Mesothelial cell of epicardium (in vitro differentiated cells): ENCODE data around the gene TBCE. TPM values are rescaled to one million over a fixed set of nuclear protein-coding genes. Genes with fewer than 3 reads are reported as not detected.
"Not testable (repeated sequence)": the region's sequence is repeated elsewhere in the genome, so short reads cannot be mapped to it uniquely, and the experiment has no call there.

ENCODE experiments used
- DNase-seq, 2 experiments: peaks; one replicate each; pipeline ENCODE4 v3.0.0; 2021; ENCODE audit warnings: low spot score in 2 of 2; ENCODE audit not compliant: unreplicated experiment in 2 of 2
- H3K27ac Mint-ChIP-seq: 2 replicates; pipeline ENCODE4 v1.8.0; 2021; ENCODE audit warnings: mixed read lengths
- H3K27me3 Mint-ChIP-seq: 2 replicates; pipeline ENCODE4 v1.8.0; 2021; ENCODE audit warnings: low read depth, mixed read lengths
- H3K36me3 Mint-ChIP-seq: 2 replicates; pipeline ENCODE4 v1.8.0; 2021; ENCODE audit warnings: mixed read lengths
- H3K4me1 Mint-ChIP-seq: 2 replicates; pipeline ENCODE4 v1.8.0; 2021; ENCODE audit warnings: mixed read lengths
- H3K4me3 Mint-ChIP-seq: 2 replicates; pipeline ENCODE4 v1.8.0; 2021; ENCODE audit warnings: mild to moderate bottlenecking, moderate library complexity, mixed read lengths
- H3K9me3 Mint-ChIP-seq: 2 replicates; pipeline ENCODE4 v1.8.0; 2021; ENCODE audit warnings: mixed read lengths
- CTCF ChIP-seq: fragments of 200-600 bp; sonication (generic); IDR thresholded peaks from one replicate; pipeline ENCODE4 v1.5.0; 2021; ENCODE audit warnings: antibody characterized with exemption; ENCODE audit not compliant: unreplicated experiment
- total RNA-seq: library from RNA; stranded (reverse); gene quantifications from 3 replicates; pipeline ENCODE4 v1.2.1, GENCODE V29; 2021

Gene TBCE
- total RNA-seq, 1 donor from 2014 or later, result 29.5 TPM

- H3K36me3 Mint-ChIP-seq, result peaks cover 30% of the 10 kb centered on the region
- no peaks in the 10 kb centered on the region for H3K27me3 Mint-ChIP-seq
- no peak overlapping the region for H3K4me3 Mint-ChIP-seq
- TF ChIP-seq CTCF, result no peak
- no peaks in the 10 kb centered on the region for H3K9me3 Mint-ChIP-seq
- H3K4me1 Mint-ChIP-seq, result no peaks in the 10 kb centered on the region
- H3K27ac Mint-ChIP-seq, result no peak overlapping the region
- DNase-seq, result no peak
These were observed 83.8 kb downstream of the TBCE start for GRCh38 chr1:235450886-235451483.

GRCh38 chr1:235454021-235454420 lies 86.8 kb downstream of the TBCE start:
- no peak overlapping the region for H3K27ac Mint-ChIP-seq

GRCh38 chr1:235455097-235455496 lies 87.9 kb downstream of the TBCE start:
- no peak for DNase-seq
- Mint-ChIP-seq H3K36me3 (peaks cover 20% of the 10 kb centered on the region), H3K27me3 (no peaks in the 10 kb centered on the region), H3K27ac (no peak overlapping the region), H3K9me3 (no peaks in the 10 kb centered on the region), H3K4me3 (no peak overlapping the region), H3K4me1 (no peaks in the 10 kb centered on the region)
- no peak for TF ChIP-seq CTCF

More at GRCh38 chr1:235454021-235454420, 86.8 kb downstream of the TBCE start:
- DNase-seq, result no peak
- H3K4me1 Mint-ChIP-seq, result no peaks in the 10 kb centered on the region
- no peaks in the 10 kb centered on the region for H3K27me3 Mint-ChIP-seq
- H3K4me3 Mint-ChIP-seq, result no peak overlapping the region
- H3K36me3 Mint-ChIP-seq, result peaks cover 27% of the 10 kb centered on the region
- no peaks in the 10 kb centered on the region for H3K9me3 Mint-ChIP-seq
- TF ChIP-seq CTCF, result no peak

GRCh38 chr1:235455823-235456222 lies 88.6 kb downstream of the TBCE start:
- DNase-seq, result no peak
- Mint-ChIP-seq H3K4me3 (no peak overlapping the region), H3K27me3 (no peaks in the 10 kb centered on the region), H3K27ac (peak overlapping the region; percentile 59), H3K36me3 (peaks cover 13% of the 10 kb centered on the region), H3K4me1 (no peaks in the 10 kb centered on the region), H3K9me3 (no peaks in the 10 kb centered on the region)
- TF ChIP-seq CTCF, result no peak

GRCh38 chr1:235457856-235458255 lies 90.6 kb downstream of the TBCE start:
- H3K27me3 Mint-ChIP-seq, H3K9me3 Mint-ChIP-seq, H3K4me1 Mint-ChIP-seq, H3K27ac Mint-ChIP-seq, H3K4me3 Mint-ChIP-seq, DNase-seq: not testable (repeated sequence)
- peaks cover 15% of the 10 kb centered on the region for H3K36me3 Mint-ChIP-seq

- no peaks in the 10 kb centered on the region for H3K27me3 Mint-ChIP-seq
- H3K4me3 Mint-ChIP-seq, result no peak overlapping the region
- TF ChIP-seq CTCF, result no peak
- H3K9me3 Mint-ChIP-seq, result peaks cover 3% of the 10 kb centered on the region
- no peak overlapping the region for H3K27ac Mint-ChIP-seq
- no peaks in the 10 kb centered on the region for H3K4me1 Mint-ChIP-seq
- no peak for DNase-seq
- H3K36me3 Mint-ChIP-seq, result peaks cover 29% of the 10 kb centered on the region
These were observed 93.5 kb downstream of the TBCE start for GRCh38 chr1:235460770-235461169.
